ENCODE data around the gene VSTM2L. TPM values are rescaled to one million over a fixed set of nuclear protein-coding genes. Genes with fewer than 3 reads are reported as not detected.

The VSTM2L gene
- total RNA-seq, 1 experiment from 2014 or later: 0.34 TPM

- no peak for DNase-seq (ENCODE audit: low read depth, low spot score)
- in situ Hi-C loops (cut with HindIII; ENCODE audit: low pct_unique_long_range_greater_than_20kb, low sequenced_read_pairs): no loop called here
Measured at GRCh38 chr20:37927410-37928095, 24.6 kb downstream of the VSTM2L start.

DNA sequence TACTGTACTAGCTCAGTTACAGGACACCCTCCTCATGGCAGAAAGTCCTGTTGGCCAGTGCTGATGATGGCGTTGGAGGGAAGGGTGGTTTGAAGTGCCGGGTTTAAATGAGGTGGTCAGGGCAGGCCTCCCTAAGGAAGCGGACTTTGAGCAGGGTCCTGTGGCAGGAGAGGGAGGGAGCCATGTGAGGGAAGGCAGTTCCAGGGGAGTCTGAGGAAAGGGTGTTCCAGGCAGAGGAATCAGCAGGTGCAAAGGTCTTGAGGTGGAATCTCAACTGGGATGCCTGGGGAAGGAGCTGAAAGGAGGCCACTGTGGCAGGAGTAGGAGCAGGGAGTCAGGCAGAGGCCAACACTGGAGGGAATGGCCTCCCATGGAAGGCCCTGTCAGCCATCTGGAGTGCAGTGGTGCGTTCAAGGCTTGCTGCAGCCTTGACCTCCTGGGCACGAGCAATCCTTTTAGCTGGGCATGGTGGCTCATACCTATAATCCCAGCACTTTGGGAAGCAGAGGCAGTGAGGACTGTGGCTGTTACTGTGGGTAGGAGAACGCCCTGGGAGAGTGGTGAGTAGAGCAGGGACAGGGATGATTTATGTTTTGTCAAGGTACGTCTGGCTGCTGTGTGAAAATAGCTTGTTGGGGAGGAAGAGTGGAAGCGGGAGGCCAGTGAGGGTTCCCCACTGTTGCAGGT, 26.2 kb downstream of the VSTM2L start:
- no peak for DNase-seq (ENCODE audit: low read depth, low spot score)
- in situ Hi-C loops (cut with HindIII; ENCODE audit: low pct_unique_long_range_greater_than_20kb, low sequenced_read_pairs): no loop called here

DNA sequence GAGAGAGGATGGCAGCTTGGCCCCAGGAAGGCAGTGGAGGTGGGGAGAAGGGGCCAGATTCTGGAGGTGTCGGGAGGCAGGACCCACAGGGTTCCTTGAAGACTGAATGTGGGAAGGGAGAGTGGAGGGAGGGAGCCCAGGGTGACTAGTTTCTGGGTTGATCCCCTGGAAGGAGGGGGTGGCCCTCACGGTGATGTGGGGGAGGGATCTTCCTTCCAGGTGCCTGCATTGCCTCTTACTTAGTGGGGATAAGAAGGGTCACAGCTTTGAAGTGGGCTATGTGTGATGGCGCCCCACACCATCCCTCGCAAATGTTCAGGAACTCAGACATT, 26.7 kb downstream of the VSTM2L start:
- in situ Hi-C loops (cut with HindIII; ENCODE audit: low pct_unique_long_range_greater_than_20kb, low sequenced_read_pairs): no loop called here
- DNase-seq (ENCODE audit: low read depth, low spot score): no peak

- in situ Hi-C loops (cut with HindIII; ENCODE audit: low pct_unique_long_range_greater_than_20kb, low sequenced_read_pairs): no loop called here
- DNase-seq (ENCODE audit: low read depth, low spot score): no peak
Measured at GRCh38 chr20:37931153-37931922, 28.4 kb downstream of the VSTM2L start.

GRCh38 chr20:37932074-37932473, 29.1 kb downstream of the VSTM2L start:
- DNase-seq (ENCODE audit: low read depth, low spot score): no peak
- in situ Hi-C loops (cut with HindIII; ENCODE audit: low pct_unique_long_range_greater_than_20kb, low sequenced_read_pairs): no loop called here

- no peak for DNase-seq (ENCODE audit: low read depth, low spot score)
- in situ Hi-C loops (cut with HindIII; ENCODE audit: low pct_unique_long_range_greater_than_20kb, low sequenced_read_pairs): no loop called here
Measured at GRCh38 chr20:37932919-37933318, 30.0 kb downstream of the VSTM2L start.

DNA sequence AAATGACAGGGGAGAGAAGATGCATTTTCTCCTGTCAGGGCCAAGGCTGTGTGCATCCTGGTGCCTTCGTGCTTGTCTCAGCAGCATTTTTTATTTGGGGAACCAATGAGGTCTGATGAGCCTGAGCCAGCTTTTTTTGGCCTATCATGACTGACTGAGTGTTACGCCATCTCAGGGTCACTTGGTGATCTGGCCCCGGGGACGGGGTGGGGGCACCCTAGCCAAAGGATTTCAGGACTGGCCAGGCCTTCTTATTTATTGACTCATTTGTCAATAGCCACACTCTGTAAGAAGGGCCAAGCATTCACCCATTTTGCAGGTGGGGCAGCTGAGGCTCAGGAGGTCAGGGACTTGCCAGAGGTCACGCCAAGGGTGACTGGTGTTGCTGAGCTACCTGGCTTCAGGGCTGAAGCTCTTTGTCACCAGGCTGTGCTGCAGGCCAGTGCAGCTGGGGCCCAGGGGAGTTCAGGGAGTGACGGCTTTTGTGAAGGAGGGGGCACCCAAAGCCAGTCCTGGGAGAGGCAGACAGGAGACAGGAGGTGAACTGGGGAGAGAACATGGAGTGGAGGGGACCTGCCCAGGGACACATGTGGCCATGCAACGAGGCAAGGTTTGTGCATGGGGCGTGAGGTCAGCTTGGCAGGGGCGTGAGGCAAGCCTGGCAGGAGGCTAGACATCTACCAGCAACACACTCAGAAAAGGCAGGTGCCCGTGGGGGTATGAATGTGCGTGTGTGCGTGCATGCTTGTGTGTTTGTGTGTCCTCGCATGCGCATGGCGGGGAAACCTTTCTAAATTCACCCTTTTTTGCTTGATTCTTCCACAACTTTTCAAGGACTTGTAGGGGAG, 31.1 kb downstream of the VSTM2L start:
- in situ Hi-C loops (cut with HindIII; ENCODE audit: low pct_unique_long_range_greater_than_20kb, low sequenced_read_pairs): no loop called here
- DNase-seq (ENCODE audit: low read depth, low spot score): no peak

- DNase-seq (ENCODE audit: low read depth, low spot score): no peak
- in situ Hi-C loops (cut with HindIII; ENCODE audit: low pct_unique_long_range_greater_than_20kb, low sequenced_read_pairs): no loop called here
Measured at GRCh38 chr20:37934634-37935375, 31.9 kb downstream of the VSTM2L start.

- in situ Hi-C loops (cut with HindIII; ENCODE audit: low pct_unique_long_range_greater_than_20kb, low sequenced_read_pairs): no loop called here
- no peak for DNase-seq (ENCODE audit: low read depth, low spot score)
Measured at GRCh38 chr20:37935435-37935834, 32.5 kb downstream of the VSTM2L start.

DNA sequence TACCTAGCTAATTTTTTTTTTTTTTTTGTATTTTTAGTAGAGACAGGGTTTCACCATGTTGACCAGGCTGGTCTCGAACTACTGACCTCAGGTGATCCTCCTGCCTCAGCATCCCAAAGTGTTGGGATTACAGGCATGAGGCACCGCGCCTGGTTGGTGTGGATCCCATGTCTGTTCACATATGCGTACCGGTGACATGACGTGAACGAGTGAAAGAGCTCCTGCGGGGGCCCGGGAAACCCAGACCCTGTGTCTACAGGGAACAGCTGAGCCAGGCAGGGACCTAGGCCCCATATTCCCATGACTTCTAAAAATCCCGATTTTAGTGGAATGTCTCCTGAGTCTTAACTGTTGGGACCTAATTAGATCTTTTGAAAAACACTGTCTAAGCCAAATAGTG, 33.1 kb downstream of the VSTM2L start:
- in situ Hi-C loops (cut with HindIII; ENCODE audit: low pct_unique_long_range_greater_than_20kb, low sequenced_read_pairs): no loop called here
- DNase-seq (ENCODE audit: low read depth, low spot score): no peak

DNA sequence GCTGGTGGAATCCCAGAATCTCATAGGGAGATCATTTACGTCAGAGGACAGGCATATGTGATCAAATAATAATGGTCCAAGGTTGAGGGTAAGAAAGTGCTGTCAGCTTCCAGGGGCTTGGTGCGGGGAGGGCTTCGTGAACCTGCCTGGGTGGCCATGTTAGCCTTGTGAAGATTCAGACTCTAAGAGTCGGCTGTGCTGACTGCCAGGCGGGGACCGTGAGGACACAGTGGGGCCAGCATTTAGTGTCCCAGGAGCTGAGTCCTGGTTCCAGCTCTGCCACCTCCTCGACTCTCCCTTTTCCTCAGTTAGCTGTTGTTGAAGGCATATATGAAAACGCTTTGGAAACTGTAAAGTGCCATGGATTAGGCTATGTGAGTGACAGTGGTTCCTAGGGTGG, 33.5 kb downstream of the VSTM2L start:
- in situ Hi-C loops (cut with HindIII; ENCODE audit: low pct_unique_long_range_greater_than_20kb, low sequenced_read_pairs): no loop called here
- DNase-seq (ENCODE audit: low read depth, low spot score): no peak

DNA sequence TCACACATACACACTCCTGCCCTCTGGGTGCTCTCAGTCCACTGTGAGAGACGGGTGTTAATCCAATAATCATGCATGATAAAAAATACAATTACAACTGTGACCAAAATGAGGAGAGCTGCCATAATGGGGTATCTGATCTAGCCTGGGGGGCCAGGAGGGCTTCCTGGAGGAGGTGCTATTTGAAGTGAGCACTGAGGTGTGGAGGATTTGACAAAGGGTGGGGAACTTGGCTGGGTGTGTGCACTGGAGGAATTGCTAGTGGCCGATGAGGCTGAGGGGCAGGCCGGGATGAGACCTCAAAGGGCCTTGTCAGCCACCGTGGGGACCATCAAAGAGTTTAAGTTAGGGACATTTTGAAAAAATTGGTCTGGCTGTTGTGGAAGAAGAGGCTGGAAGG, 34.8 kb downstream of the VSTM2L start:
- no peak for DNase-seq (ENCODE audit: low read depth, low spot score)
- in situ Hi-C loops (cut with HindIII; ENCODE audit: low pct_unique_long_range_greater_than_20kb, low sequenced_read_pairs): no loop called here

GRCh38 chr20:37938181-37938750, 35.3 kb downstream of the VSTM2L start:
- no peak for DNase-seq (ENCODE audit: low read depth, low spot score)
- in situ Hi-C loops (cut with HindIII; ENCODE audit: low pct_unique_long_range_greater_than_20kb, low sequenced_read_pairs): no loop called here

DNA sequence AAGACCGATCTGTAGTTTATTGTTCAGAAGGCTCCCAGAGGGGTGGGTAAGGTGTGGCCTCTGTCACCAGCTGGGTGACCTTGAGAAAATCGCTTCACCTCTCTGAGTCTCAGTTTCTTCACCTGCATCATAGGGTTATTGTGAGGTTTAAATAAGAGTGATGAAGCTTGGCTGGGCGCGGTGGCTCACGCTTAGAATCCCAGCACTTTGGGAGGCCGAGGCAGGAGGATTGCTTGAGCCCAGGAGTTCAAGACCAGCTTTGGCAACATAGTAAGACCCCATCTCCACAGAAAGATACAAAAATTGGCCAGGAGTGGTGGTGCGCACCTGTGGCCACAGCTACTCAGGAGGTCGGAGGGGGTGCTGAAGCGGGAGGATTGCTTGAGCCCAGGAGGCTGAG, 36.0 kb downstream of the VSTM2L start:
- in situ Hi-C loops (cut with HindIII; ENCODE audit: low pct_unique_long_range_greater_than_20kb, low sequenced_read_pairs): no loop called here
- no peak for DNase-seq (ENCODE audit: low read depth, low spot score)

GRCh38 chr20:37939701-37940560, 37.0 kb downstream of the VSTM2L start:
- in situ Hi-C loops (cut with HindIII; ENCODE audit: low pct_unique_long_range_greater_than_20kb, low sequenced_read_pairs): no loop called here
- DNase-seq (ENCODE audit: low read depth, low spot score): no peak

DNA sequence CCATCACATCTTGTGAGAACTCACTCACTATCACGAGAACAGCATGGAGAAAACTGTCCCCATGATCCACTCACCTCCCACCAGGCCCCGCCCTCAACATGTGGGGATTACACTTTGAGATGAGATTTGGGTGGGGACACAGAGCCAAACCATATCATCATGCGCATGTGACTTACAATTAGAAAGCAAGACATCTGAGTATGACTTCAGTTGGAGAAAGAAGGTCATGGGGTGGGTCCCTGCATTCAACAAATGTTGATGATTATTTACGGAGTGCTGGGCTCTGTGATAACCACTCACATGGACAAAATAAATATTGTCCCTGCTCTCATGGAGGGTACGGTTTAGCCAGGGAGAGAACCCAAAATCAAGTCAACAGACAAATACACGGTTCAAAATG, 37.9 kb downstream of the VSTM2L start:
- no peak for DNase-seq (ENCODE audit: low read depth, low spot score)
- in situ Hi-C loops (cut with HindIII; ENCODE audit: low pct_unique_long_range_greater_than_20kb, low sequenced_read_pairs): no loop called here
